Stimulated activated naive CD8-positive, alpha-beta T cell treated with anti-CD3 and anti-CD28 coated beads, Interleukin-15, Interleukin-2, amounts not matched to agents 100 U/mL and 50 U/mL, for 24 hours (primary cell): ENCODE measurements around the gene LSM5.

Experiments used
- ATAC-seq: fragments of 150-1000 bp; cut with Tn5 transposase; one replicate; pipeline ENCODE4 v1.10.0; 2021
- DNase-seq: peaks from one replicate; pipeline ENCODE4 v3.0.0; 2021

The LSM5 gene

DNA sequence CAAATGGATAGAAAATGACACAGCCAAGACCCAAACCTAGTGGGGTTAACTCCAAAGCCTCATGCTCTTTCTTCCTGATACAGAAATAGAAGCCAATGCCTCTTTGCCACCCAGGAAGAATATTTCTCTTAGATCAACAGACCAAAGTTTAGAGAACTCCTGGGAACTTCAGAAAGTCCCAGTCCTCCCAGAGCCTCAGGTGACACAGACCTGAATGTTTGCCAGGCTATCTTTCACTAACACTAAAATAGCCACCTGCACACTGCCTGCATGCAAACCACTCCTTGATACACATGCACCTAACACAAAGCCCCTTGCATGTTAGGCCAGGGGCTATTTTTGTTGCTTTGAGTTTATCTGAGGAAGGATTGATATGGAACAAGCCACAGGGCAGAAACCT lies 27.7 kb downstream of the LSM5 start:
- ATAC-seq, result no peak
- DNase-seq, result no peak

DNA sequence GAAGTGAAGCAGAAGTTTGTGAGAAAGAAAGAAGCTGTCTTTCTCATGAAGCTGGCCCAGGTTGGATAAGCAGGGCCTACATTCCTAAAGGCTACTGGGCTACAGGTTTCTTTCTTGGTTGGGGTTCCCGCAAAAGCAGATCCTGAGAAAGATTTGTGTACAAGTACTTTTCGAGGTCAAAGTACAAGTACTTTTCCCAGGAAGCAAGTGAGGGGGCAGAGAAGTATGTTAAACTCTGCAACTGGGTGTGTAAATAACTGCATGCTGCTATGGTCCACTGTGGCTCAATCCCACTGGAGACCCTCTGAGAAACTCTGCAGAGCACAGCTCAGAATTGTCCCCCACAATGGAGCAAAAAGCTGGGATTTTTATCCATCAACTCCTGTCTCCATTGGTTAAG lies 28.7 kb downstream of the LSM5 start:
- no peak for ATAC-seq
- DNase-seq, result no peak

DNA sequence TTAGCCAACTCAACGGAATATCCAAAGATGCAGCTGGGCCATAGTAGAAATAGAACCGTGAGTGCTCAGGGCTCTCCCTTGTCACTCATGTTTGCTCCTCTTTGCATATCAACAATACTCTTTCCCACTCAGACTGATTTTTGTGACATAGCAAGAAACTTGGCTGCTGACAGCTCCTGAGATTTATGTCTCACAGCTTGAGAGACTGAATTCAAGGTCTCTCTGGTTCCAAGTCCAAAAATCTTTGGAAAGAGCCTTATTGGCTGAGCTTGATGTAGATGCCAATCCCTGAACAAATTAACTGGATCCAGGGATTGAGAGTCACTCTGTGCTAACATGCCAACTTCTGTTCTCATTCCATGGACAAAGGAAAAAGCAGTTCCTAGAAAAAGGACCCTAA lies 30.4 kb downstream of the LSM5 start:
- ATAC-seq (no peak), DNase-seq (no peak)

DNA sequence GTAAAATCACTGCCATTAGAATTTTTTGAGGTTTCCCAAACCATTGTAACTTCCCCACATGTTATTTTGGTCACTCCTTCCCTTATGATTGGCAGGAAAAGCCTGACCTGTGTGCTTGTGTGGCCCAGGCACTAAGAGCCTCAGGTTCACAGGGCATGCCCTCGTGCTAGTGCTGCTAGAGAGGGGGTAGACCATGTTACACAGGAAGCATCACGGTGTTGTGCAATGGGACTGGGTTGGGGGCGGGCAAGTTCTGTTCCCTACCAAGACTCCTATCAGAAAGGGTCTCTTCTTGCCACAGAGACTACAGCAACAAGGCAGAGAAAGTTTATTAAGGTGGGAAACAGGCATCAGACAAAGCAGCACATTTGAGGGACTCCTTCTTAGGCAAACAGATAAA lies 32.2 kb downstream of the LSM5 start:
- no peak for DNase-seq
- no peak for ATAC-seq

DNA sequence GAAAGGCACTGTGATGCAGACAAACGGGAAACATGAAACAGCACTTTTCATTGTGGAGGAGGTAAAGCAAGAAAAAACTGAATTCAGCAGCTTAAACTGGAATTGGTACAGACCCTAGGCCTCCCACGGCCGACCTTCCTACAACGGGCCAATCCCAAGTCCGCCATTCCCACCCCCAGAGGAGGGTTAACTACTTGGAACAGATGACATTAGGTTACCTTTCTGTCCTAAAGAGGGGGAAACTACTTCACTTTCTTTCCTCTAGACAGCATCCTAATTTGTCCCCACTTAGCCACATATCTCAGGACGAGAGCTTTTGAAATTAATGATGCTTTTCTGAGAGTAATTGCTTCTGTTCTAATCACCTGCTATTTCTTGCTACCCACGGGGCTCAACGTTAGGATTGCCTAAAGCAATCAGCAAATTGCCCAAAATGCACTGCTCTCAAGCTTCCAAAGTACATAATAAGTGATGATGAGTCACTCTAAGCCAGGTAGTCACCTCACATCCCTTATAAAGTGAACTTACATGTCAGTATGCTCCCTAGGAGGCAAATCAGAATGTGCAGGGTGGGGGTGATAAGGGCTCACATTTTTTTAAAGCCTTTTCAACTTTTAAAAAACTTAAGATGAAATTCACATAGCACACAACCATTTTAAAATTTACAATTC lies 36.7 kb downstream of the LSM5 start:
- ATAC-seq, result no peak
- no peak for DNase-seq

GRCh38 chr7:32447218-32447617 lies 43.0 kb downstream of the LSM5 start:
- DNase-seq, result no peak
- ATAC-seq, result no peak

GRCh38 chr7:32436146-32436928 lies 53.8 kb downstream of the LSM5 start:
- no peak for ATAC-seq

More at GRCh38 chr7:32436146-32436928, 53.8 kb downstream of the LSM5 start:
- DNase-seq, result no peak
